ENCODE results near the gene LRTM2.

GRCh38 chr12:1884651-1885050 is 64.3 kb downstream of the LRTM2 start:
- no peak for TF ChIP-seq CTCF (IDR thresholded peaks at IDR 0.05)
- TF ChIP-seq EP300 (IDR thresholded peaks at IDR 0.05): no peak

Measured in gastroesophageal sphincter (tissue), 3 donors.